GM18526 (cell line): ENCODE results near the gene GALNT13.

Experiments used
- POLR2A ChIP-seq: IDR thresholded peaks from 3 replicates; pipeline ENCODE4 v1.6.1; 2011; ENCODE audit not compliant: insufficient read length; ENCODE audit errors: extremely low read depth

The GALNT13 gene

DNA sequence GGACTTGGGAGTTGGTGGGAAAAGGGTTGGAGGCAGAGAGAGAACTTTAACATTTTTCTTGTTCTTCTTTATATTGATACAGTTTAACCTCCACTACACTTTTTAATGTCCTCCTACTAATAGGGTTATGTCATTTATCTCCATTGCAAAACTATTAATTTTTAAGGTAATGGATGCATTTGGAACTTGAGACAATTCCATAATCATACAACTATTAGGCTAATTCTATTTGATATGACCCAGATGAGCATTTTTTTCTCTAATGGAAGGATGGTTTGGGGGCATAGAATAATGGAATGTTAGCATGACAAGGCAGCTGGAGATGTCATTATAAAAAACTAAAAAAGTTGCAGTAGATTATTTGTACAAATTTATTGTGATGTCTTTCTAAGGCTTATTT is 587.6 kb downstream of the GALNT13 start:
- no peak for TF ChIP-seq POLR2A

DNA sequence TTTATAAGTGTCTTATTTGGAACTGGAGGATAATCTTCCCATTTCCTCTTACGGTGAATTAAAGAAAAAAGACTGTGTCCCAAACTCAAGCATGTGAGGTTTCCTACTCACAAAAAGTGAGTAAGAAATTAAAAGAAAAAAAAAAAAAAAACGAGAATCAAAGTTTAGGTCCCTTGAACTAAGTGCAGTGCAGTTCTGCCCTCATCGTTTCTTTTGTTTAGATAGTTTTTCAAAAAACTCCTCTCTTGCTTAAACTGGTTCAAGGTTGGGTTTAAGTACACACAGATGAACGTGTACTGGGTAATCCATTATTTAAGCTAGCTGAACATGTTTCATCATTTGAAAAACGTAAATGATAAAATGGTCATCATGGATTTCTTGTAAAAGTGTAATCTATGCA is 590.9 kb downstream of the GALNT13 start:
- no peak for TF ChIP-seq POLR2A

DNA sequence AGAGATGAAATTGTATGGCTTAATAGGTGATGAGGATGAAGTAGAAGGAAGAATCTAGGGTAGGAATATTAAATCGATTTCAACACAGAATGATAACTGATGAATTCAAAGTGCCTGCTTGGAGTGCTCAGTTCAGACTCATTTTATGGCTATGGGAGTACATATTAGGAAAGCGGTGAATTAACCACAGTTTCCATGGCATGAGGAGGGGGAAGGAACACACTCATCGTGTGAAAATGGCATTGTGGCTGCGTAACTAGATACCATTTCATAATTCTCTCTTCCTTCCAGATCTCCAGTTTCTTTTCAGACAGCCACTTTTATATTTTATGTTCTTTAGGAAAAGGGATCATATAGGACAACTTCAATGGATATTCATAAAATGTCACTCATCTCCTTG is 594.5 kb downstream of the GALNT13 start:
- no peak for TF ChIP-seq POLR2A

DNA sequence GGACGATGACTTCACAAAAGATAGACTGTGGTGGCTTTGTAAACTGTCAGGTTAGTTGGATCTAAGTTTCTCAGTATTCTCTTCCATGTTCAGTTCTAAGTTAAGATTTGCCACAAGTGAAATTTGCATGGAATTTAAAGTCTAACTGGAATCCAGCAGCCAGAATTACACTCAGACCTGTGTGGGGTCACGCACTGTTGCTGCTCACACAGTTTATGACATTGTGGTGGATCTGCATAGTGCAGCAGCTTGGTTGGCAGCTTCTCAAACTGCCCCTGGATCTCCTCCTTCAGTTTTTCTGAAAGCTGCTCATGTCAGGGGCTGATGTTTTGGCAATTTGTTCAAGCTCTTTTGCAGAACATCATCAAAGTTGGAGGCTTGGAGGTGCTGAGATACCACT is 598.7 kb downstream of the GALNT13 start:
- TF ChIP-seq POLR2A, result no peak

DNA sequence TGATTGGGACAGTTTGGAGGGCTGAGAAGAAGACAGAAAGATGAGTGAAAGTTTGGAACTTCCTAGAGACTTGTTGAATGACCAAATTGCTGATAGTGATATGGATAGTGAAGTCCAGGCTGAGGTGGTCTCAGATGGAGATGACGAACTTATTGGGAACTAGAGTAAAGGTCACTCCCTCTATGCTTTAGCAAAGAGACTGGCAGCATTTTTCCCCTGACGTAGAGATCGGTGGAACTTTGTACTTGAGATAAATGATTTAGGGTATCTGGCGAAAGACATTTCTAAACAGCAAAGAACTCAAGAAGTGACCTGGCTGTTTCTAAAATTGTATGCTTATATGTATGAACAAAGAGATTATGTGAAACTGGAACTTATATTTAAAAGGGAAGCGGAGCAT is 605.6 kb downstream of the GALNT13 start:
- TF ChIP-seq POLR2A, result no peak

DNA sequence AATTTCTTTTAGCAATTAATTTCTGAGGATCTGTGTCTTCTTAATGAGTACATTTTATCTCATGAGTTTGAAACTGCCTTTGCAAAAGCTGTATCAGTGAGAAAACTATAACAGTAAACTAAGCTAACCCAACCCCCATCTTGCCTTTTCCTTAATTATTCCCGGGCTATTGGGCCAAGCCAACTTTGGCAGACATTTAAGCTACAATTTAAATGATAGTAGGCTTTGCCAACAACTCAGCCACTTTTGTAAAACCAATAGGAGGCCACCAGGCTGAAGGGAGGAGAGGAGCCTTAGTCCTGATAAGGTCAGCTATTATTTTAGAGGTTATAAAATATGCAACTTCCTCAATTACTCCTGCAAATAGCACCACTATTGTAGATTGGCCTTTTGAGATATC is 608.8 kb downstream of the GALNT13 start:
- TF ChIP-seq POLR2A, result no peak

DNA sequence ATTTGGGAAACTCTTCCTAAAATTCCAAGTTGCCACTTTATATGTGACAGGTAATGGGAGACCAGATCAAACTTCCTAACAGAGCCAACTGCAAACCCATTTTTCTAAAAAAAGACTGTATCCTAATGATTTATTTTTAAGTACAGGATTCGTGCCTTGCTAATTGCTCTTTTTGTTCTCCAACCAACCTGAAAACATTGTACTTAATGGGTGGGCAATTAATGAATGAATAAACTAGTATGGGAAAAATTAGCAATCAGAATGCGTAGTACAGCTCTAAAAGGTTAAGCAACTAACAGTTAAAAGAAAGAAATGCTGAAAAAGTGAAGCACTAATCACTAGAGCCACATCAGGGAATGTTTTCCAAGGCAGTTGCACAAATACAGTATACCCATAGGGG is 609.6 kb downstream of the GALNT13 start:
- no peak for TF ChIP-seq POLR2A

DNA sequence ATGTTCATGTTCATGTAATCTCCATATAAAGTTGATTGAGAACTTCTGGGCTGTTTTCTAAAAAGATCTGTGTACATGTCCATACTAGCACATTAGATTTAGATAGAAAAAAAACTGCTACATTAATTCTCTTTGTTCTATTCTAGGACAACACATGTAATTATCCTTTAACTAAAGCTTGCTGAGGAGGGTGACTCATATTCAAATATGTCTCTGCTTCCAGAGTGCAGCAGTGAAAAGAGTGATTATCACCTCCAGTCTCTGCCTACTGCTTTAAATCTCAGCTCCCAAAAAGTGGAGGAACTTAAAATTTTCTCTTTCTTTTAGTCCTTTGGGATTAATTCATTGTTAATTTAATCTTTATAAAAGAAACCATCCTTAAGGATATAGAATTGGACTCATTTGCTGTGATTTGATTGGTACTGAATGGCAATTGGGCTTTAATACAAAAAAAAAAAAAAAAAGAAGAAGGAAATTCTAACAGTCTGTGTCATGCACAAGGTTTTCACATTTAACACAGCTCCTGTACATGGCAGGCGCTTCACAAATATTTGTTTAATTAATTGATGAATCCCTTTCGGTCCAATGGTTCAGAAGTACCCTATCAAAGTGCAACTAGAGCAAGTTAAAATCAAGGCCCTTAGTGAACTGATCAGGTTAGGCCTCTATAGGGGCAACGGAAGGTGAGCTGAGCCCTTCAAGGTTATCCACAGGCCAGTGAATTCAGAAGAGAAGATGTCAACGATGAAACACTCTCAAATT is 612.8 kb downstream of the GALNT13 start:
- TF ChIP-seq POLR2A, result no peak

DNA sequence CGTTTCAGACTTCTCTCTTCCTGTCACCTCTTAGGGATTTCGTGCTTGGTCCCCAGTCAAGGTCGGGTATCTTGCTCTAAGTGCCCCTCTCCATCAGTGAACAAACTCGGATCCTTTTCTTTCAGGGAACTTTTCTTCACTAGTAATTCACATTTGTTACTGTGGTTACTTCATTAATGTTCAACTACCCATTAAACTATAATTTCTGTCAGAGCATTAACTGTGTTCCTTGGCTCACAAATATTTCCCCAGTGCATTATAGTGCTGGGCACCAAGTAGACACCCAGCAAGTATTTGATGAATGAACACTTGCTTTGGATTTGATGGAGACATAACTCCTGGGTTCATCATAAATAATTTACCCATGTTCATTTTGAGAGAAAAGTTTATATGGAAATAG is 617.1 kb downstream of the GALNT13 start:
- no peak for TF ChIP-seq POLR2A

DNA sequence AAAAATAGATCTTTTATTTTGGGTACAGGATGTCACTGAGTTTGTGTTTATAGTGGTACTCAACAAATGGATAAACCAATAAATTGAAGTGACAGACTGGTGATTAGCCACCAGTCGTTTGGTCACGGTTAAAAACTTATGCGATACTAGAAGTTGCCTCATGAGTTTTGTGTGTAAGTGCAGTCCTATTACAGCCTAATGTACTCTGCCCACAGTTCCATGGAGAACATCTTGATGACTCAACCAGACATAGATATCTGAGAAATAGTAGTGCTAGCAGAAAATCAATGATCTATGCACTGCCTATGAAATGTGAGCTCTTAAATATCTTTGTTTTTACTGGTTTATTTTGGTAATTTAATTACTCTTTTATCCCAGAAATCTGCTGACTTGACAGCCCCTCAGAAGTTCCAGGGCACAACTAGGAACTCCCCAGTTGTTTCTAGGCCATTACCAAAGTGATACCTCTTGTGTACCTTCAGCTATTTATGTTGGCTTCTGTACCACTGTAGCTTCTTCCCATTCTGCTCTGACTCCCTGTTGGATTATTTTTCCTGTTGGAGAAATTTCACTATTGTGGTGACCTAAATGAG is 617.6 kb downstream of the GALNT13 start:
- TF ChIP-seq POLR2A, result no peak

DNA sequence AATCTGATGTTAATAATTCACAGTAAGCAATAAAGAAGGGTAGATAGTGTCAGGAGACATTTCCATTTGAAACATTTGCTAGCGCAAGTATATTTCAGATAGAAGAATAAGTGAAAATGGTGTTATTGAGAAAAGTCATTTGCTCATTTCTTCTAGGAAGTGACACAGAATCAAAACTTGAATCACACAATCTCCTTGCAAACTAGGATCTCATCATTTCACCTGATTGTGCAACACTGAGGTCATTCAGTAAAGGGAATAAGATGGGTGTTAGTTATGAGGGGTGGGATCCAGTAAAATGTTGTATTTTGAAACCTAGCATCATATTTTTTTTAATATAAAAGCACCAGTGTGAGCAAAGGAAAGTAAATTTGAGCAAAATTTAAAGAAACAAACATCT is 618.8 kb downstream of the GALNT13 start:
- TF ChIP-seq POLR2A, result no peak

DNA sequence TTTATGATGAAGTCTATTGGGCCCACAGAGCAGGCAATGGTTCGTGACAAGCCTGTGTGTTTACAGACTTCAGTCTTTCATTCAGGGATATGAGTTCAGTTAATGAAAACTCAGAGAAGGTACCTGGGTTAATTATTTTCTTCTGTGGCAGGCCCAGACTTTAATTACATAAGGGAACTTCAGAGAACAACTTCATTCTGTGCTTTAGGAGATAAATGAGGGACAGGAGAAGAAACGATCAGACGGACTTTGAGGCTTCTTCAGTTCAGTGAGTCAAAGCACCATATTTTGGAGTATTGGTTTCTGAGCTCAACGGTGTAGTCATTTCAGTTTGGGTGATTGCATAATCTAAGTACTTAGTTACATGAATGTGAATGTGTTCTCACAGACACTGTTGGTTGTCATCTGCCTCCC is 623.7 kb downstream of the GALNT13 start:
- no peak for TF ChIP-seq POLR2A

DNA sequence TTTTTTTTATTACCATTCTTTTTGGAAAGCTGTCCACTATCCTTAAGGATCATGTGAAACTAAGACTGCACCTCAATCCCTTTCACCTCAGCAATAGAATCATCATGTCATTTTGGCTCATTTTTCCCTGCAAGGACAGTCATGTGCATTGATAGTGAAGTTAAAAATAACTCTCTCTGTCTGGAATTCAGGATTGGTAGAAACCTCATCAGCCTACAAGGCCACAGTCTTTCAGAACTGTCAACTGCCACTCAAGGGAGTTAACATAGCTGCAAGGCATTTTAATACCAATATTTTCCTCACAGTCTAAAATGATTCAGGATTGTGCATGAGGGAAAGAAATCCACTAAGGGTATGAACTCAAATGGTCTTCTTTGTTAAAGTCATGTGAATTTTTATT is 625.3 kb downstream of the GALNT13 start:
- TF ChIP-seq POLR2A, result no peak
